NOMO-1 treated with dmso at 0.1 percent for 144 hours (cell line): ENCODE results near the gene FGD6.
"Not testable (repeated sequence)": the region's sequence is repeated elsewhere in the genome, so short reads cannot be mapped to it uniquely, and the experiment has no call there.

Experiments used
- DNase-seq: peaks from one replicate; lab custom pipeline; 2025; ENCODE audit not compliant: unreplicated experiment; lab: John Stamatoyannopoulos, UW

Gene FGD6

DNA sequence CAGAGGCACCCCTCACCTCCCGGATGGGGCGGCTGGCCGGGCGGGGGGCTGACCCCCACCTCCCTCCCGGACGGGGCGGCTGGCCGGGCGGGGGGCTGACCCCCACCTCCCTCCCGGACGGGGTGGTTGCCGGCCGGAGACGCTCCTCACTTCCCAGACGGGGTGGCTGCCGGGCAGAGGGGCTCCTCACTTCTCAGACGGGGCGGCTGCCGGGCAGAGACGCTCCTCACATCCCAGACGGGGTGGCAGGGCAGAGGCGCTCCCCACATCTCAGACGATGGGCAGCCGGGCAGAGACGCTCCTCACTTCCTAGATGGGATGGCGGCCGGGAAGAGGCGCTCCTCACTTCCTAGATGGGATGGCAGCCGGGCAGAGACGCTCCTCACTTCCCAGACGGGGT lies 18.4 kb upstream of the FGD6 start:
- not testable (repeated sequence) for DNase-seq

DNA sequence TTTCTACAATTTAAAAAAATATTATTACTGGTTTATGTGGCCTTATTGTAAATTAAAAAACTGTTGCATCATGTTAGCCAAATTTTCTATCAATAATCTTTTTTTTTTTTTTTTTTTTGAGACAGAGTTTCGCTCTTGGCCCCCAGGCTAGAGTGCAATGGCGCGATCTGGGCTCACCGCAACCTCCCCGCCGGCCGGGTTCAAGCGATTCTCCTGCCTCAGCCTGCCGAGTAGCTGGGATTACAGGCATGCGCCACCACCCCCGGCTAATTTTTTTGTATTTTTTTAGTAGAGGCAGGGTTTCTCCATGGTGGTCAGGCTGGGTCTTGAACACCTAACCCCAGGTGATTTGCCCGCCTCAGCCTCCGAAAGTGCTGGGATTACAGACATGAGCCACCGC lies 16.9 kb upstream of the FGD6 start:
- DNase-seq: not testable (repeated sequence)

DNA sequence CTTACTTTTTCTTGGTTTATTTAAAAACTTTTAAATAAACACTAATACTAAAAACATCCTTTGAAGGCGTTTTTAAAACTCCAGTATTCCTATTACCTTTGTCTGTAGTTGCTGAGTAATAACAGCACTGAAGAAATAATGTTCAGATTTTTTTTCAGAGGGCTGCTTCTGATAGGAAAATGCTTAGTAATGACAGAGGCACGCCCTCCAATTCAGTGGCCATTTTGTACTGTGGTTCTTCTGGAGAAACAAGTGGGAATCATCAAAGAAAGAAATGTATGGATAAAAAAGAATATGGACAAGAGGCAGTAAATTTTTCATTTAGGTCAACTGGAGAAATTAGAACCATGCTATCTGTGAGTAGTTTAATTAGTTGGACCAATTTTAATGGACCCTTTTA lies 13.9 kb upstream of the FGD6 start:
- DNase-seq: no peak

DNA sequence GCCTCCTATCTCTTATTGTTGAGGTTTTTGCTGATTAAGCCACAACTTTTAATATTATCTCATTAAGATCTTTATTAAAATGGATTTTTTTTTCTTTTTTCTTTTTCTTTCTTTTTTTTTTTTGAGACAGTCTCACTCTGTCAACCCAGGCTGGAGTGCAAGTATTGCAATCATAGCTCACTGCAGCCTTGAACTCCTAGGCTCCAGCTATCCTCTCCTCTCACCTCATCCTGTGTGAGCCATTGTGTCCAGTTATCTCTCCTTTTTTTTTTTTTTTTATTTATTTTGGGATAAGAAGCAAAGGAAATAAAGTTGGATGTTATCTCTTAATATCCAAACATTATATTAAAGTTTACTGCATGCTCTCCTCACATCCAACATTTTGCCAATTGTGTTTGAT lies 13.0 kb upstream of the FGD6 start:
- DNase-seq: no peak

DNA sequence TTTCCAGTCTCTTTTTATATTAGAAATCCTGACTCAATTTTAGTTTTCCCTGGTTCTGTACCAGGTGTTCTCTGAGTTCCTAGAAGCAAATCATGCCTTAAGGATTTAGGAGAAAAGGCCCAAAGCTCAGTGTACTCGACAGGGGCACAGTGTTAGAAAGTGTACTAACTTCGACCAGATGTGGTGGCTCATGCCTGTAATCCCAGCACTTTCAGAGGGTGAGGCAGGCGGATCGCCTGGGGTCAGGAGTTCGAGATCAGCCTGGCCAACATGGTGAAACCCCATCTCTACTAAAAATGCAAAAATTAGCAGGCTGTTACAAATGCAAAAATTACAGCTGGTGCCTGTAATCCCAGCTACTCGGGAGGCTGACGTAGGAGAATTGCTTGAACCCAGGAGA lies 12.4 kb upstream of the FGD6 start:
- no peak for DNase-seq

DNA sequence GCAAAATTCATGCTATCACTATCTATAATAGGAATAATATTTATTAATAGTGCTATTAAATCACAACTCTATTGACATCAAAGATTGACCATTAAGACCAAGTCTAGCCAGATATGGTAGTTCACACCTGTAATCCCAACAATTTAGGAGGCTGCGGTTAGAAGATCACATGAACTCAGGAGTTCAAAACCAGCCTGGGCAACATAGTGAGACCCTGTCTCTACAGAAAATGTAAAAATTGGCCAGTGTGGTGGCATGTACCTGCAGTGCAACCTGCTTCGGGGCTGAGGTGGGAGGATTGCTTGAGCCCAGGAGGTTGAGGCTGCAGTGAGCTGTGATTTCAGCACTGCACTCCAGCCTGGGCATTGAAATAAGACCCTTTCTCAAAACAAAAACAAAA lies 11.3 kb upstream of the FGD6 start:
- no peak for DNase-seq

DNA sequence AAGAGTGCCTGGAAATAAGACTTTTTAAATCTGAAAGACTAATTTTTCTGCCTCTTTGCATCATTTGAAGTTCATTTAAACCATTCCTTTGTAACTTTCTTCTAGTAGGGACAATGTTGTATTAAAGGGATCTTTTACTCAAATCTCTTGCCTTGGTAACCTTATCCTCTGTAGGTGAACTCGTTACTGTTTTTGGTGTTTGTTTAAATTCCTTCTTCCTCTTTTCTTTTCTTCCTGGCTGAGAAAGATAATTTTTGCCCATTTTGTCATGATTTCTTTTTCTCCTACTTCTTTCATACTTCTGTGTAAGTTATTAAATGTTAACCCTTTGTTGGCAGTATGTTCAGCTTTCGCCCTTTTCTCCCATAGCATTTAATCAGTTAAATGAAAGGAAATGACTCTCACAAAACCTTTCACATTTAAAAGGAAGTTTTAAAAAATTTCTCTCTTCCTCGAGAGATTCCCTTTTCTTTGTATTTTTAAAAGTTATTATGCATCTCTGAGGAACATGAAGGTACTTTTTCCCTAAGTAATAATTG lies 10.6 kb upstream of the FGD6 start:
- DNase-seq: no peak

DNA sequence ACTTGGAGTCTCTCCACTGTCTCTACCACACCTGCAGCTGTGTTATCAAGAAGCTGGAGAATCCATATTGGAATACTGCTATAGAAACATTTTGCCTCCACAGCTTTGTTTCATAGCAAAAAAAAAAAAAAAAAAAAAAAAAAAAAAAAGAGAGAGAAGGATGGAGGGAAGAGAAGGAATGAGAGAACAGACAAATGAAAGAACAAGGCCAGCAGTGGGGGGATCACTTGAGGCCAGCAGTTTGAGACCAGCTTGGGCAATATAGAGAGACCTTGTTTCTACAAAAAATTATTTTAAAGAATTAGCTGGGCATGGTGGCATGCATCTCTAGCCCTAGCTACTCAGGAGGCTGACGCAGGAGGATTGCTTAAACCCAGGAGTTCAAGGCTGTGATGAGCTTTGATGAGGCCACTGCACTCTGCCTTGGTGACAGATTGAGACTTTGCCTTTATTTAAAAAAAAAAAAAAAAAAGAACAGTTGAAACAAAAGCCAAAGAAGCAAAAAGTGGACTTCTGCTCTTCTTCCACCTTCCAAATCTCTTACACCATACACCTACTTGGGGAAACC lies 8.5 kb upstream of the FGD6 start:
- DNase-seq: no peak

DNA sequence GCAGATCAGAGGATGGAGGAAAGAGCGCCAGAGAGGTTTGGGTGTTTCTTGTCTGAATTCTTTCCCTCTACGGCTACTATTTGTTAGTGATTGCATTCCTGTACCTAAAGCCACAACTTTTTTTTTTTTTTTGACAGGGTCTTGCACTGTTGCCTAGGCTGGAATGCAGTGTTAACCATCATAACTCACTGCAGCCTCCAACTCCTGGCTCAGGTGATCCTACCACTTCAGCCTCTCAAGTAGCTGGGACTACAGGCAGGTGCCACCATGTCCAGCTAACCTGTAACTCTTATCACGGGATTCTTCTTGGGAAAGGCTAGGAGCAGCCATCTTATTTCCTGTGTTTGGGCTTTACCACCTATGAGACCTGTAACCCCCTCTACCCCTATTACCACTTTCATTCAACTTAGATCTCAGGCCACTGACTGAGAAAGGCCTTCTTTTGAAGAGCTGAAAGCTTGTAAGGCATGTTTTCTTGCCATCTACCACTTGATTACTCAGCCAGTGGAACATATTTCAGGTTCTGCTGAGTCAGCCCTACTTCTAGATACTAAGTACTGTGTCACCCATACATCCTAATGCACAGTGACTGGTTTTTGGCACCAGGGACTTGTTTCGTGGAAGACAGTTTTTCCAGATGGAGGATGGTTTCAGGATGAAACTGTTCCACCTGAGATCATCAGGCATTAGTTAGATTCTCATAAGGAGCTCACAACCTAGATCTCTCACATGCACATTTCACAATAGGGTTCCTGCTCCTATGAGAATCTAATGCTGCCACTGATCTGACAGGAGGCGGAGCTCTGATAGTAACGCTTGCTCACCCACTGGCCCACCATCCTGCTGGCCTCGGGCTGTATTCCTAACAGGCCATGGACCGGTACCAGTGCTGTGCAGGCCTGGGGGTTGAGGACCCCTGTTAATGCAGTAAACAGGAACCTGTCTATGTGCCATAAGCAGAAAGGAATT lies 7.2 kb upstream of the FGD6 start:
- no peak for DNase-seq

DNA sequence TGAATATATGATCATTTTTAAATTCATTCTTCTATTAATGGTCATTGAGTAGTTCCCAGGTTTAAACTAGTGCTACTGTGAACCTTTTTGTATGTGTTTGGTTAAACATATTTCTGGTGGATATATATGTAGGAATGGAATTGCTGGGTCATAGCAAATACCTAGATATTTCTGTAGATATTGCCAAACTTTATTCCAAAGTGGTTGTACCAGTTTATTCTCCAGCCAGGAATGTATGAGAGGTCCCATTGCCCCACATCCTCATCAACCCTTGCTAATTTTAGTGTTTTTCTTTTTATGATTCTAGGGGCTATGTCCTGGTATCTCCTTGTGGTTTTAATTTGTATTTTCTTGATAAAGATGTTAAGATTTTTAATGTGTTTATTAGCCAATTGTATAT lies 3.5 kb upstream of the FGD6 start:
- DNase-seq: no peak

DNA sequence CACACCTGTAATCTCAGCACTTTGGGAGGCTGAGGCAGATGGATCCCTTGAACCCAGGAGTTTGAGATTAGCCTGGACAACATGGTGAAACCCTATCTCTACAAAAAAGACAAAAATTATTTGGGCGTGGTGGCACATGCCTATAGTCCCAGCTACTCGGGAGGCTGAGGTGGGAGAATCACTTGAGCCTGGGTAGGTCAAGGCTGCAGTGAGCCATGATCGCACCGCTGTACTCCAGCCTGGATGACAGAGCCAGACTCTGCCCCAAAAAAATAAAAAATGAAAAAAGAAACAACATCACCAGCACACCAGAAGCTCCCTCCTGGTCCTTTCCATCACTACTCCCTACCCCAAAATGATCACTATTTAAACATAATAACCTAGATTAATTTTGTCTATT lies 2.9 kb upstream of the FGD6 start:
- DNase-seq: no peak

DNA sequence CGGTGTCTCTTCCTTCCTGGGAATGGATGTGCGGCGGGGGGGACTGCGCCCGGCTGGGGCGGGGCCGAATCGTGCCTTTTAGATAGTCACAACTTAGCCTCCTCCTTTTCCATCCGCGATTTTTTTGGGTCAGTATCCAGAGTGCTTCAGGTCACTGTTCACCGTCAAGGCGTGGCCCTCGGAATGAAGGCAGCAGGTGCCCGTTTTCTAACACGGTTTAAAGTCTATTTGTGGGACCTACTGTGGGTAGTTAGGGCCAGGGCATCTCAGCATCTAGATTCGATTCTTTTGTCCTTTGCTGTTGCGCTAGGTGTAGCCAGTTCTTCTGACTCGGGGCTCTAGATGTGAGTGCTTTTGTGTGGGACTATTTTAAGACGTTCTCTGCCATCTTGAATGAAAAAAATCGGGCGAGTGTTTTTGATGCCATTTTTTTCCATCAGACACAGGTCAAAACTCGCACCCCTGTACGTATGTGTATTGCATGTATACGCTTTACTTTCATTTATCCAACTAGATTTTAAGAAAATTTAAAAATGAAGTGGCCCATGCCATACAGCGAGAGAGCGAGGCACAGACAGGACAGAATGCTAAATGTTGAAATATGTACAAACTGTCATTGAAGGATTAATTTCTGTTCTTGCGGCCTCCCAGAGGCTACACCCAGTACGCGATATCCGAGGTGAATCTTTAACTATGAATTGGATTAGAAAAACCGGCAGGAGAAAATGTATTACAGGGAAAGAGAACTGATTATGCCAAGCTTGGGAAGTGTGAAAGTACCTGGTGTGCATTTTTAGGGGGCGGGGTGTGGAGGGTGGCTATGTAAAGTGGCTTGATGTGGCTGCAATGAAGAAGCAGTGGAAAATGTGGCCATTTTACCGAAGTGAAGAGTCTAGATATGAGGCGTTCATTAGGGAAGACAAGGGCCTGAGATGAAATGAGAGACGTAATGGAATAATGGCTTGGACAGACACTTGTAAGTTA lies 1.2 kb upstream of the FGD6 start:
- no peak for DNase-seq

DNA sequence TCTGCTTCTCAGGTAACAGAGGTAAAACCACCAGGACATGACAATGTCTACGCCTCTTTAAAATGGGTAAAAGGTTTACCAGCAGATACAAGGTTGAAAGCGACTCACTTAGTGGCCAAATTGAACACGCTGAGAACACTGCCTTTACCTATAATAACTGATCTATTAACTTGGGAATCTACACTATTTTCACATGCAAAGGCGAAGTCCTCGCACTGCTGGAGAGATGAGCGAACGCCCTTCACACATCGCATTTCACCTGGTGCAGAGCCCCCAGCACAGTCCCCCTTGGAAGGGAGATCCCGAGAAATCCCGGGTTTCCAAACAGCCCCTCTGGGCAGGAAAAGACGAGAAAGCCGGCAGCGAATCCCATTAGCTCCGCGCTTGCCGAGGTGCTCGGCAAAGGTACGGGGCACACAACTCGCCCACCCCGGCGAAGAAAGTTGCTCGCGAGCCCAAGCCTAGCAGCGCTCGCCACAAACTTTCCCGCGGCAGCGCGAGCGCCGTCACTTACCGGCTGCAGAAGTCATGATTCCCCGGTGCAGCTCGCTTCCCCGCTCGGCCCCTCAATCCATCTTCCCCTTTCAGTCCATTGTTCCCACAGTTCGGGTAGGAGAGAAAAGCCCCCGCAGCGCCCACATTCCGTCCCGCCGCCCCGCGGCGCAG lies 423 bp downstream of the FGD6 start:
- DNase-seq: no peak

DNA sequence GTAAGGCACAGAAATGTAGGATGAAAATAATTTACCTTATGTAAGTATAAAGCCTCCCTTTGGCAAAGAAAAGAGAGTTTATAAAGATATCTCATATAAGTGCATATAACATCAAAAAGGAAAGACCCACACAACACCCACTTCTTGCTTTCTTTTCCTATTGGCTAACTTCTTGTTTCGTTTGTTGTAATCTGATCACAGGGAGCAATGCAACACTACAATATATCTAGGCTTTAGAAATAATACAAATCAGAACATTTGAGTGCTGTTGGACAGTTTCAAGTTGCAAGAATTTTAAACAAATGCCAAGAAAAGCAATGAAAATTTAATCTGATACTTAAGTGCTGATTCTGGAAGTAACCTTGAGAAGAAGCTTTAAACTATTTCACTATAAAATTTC lies 1.3 kb downstream of the FGD6 start:
- no peak for DNase-seq

DNA sequence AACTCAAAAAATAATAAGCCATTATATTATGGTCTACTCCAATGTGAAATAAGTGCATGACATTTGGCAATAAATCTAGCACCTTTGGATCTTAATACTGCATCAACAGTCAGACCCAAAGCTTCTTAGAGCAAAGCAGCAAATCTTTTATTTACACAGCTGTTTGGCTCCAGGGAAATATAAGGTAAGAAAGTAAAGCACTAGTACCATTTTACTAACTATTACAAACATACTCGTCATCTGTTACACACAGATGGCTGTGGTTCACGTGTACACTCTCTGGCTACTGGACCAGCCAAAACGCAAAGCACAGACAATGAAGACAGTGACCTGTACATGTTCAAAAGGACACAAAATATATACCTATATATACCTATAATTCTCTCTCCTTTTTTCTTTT lies 2.8 kb downstream of the FGD6 start:
- DNase-seq: no peak

DNA sequence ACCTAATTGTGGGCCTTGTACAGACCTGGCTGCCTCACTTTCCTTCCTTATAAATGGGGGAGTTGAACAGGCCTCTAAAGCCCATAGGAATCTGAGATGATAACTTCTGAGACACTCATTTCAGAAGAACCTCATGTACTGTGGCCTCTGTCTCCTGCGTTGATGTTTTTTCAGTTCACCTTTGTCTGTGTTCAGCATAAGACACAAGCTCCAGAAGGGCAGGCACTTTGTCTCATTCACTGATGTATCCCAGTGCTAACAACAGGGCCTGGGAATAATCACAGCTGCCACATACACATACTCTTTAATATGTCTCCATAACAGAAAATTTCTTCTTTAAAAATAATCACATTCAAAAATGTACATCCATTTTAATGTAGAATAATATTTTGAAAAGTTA lies 3.3 kb downstream of the FGD6 start:
- no peak for DNase-seq

DNA sequence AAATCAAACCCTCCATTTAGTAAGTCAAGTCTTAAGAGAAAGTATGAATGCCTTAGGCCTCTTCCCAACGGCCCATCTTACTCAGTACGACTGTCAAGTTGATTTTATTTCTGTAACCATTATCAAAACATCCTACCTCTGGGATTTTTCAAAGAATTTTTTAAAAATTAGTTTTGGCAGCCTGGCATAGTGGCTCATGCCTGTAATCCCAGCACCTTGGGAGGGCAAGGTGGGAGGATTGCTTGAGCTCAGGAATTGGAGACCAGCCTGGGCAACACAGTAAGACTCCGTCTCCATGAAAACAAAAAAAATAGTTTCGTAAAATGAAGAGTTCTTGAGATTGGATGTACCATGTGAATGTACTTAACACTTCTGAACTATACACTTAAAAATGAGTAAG lies 4.1 kb downstream of the FGD6 start:
- no peak for DNase-seq

DNA sequence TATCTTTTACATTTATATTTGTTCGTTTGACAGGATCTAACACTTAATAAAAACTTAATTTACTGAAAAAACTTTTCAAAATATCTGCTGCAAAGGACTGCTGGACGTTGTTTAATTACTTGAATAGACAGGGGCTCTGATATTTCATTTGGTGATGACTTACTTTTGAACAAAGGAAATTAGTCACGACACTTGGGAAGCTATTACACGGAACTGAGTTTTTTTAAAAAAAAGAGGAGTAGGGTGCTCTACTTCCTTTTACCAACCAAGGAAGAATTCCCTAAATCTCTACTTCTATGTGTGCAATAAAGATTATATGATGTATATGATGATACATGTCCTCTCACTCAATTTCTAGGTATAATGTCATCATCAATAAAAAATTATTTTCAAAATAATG lies 4.7 kb downstream of the FGD6 start:
- DNase-seq: no peak

DNA sequence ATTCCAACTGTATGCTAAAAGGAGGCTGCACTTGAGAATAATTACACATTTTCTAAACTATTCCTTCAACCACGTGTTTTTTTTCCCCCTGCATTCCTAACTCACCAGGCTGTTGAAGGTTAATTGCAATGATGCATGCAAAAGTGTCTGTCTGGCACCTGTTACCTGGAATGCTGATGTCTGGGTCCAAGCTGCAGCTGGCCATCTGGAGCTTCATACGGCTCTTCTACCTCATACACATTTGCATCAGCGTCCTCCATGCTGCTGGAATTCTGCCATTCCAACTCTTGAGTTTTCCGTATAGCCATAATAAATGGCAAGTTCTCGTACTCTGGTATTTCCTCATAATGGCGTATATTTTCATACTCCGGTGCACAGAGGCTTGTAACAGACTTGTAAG lies 8.6 kb downstream of the FGD6 start:
- no peak for DNase-seq

DNA sequence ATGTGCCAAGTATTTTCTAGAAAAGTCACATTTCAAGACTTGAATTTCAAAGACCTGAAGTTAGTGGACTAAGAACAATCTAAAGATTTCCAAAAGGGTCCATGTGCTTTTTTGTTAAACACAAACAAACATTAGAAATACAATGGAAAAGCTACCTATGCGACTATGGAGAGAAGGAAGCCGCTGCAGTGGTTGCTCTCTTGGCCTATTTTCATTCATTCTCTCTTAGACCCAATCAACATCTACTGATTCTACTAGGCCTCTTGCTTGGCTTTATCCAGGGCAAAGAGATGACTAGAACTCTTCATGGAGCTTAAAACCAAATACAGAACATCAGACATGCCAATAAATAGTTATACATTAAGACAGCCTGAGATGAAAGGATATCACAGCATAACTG lies 9.9 kb downstream of the FGD6 start:
- no peak for DNase-seq

DNA sequence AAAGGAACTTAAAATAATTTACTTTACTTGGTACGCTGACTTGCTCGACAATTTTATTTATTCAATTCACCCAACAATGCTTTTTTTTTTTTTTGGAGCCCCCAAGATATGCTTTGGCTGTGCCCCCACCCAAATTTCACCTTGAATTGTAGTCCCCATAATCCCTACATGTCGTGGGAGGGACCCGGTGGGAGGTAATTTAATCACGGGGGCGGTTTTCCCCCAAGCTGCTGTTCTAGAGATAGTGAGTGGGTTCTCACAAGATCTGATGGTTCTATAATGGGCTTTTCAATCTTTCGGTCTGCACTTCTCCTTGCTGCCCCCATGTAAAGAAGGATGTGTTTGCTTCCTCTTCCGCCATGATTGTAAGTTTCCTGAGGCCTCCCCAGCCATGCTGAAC lies 10.4 kb downstream of the FGD6 start:
- DNase-seq: no peak
